K562 (cell line): ENCODE measurements around the gene TRPM4. TPM values are rescaled to one million over a fixed set of nuclear protein-coding genes. Genes with fewer than 3 reads are reported as not detected.

Source experiments
- ATF1 ChIP-seq, 2 experiments: fragments of 450-650 bp in 1 of 2; IDR thresholded peaks; 2 replicates each; pipeline ENCODE4 v1.6.1; 2016; ENCODE audit warnings: missing compliant biosample characterization in 1 of 2, missing genetic modification characterization in 1 of 2
- FOXK2 ChIP-seq, 2 experiments: fragments of 450-650 bp; IDR thresholded peaks in 1 of 2; conservative IDR thresholded peaks in 1 of 2; 2 replicates each; pipeline ENCODE4 v1.6.1; 2016; ENCODE audit warnings: low read depth in 2 of 2, mild to moderate bottlenecking in 1 of 2
- GABPB1 ChIP-seq: sonication (generic); formaldehyde crosslinking; IDR thresholded peaks from 2 replicates; pipeline ENCODE4 v1.8.0; 2022; ENCODE audit warnings: mild to moderate bottlenecking, missing genetic modification reagents
- PHTF2 ChIP-seq: fragments of 250-450 bp; sonication (Bioruptor Pico); IDR thresholded peaks from 2 replicates; pipeline ENCODE4 v1.5.0; 2021; ENCODE audit warnings: mild to moderate bottlenecking
- SNRNP70 ChIP-seq: fragments of 200-400 bp; formaldehyde crosslinking; optimal IDR thresholded peaks from 2 replicates; pipeline ENCODE3; 2017; ENCODE audit warnings: low read depth, low read length
- TEAD2 ChIP-seq: fragments of 450-650 bp; IDR thresholded peaks from 2 replicates; pipeline ENCODE4 v1.6.1; 2016; ENCODE audit warnings: missing genetic modification characterization, control low read depth, missing compliant biosample characterization
- ZNF408 ChIP-seq: fragments of 250-450 bp; sonication (Bioruptor Pico); IDR thresholded peaks from 2 replicates; pipeline ENCODE4 v1.4.0; 2020; ENCODE audit warnings: low read depth, mild to moderate bottlenecking, moderate library complexity
- polyA plus RNA-seq, 8 experiments: library from polyadenylated mRNA; depleted of rRNA in 4 of 8; stranded (reverse) in 5 of 8; unstranded in 3 of 8; fragments of >200 nt; fragmentation: Nextera tagmentation in 2 of 8; fragmentation: Illumina TruSeq in 1 of 8; extraction: Ambion mirVana in 2 of 8; extraction: Trizol in 1 of 8; gene quantifications; 2 replicates each; pipeline versions ENCODE4 v1.2.1 to v1.2.3, GENCODE V29; 2011 to 2014; ENCODE audit warnings: inconsistent platforms in 1 of 8, missing spikeins in 1 of 8
- total RNA-seq, 7 experiments: library from RNA; depleted of rRNA in 6 of 7; stranded (reverse); fragments of >200 nt in 6 of 7; fragmentation: Illumina TruSeq in 2 of 7; extraction: Trizol in 2 of 7; gene quantifications; 2 replicates each; pipeline versions ENCODE4 v1.2.1 to v1.2.3, GENCODE V29; 2011 to 2021; ENCODE audit warnings: low replicate concordance in 1 of 7
- TF ChIP-seq, protein P1 (sequence below), 3 experiments: fragments of 200-800 bp in 1 of 3; sonication (Bioruptor generic) in 1 of 3; sonication (generic) in 1 of 3; formaldehyde crosslinking in 1 of 3; IDR thresholded peaks; 2 replicates each; pipeline versions ENCODE4 v1.6.1 to v1.8.0; 2016 to 2022; ENCODE audit warnings: mild to moderate bottlenecking in 2 of 3, missing compliant biosample characterization in 2 of 3, missing genetic modification characterization in 2 of 3, missing genetic modification reagents in 1 of 3
- TF ChIP-seq, protein P2 (sequence below): fragments of 450-650 bp; IDR thresholded peaks from 2 replicates; pipeline ENCODE4 v1.6.1; 2016; ENCODE audit warnings: borderline replicate concordance
- TF ChIP-seq, protein P3 (sequence below): fragments of 200-600 bp; sonication (generic); IDR thresholded peaks from one replicate; pipeline ENCODE4 v1.6.1; 2012; ENCODE audit warnings: mild to moderate bottlenecking, low read depth, low read length, inconsistent platforms

The TRPM4 gene
- total and polyA plus RNA-seq, 9 of the 15 experiments (the other 6 are each of a cell fraction or from before 2014, with no cell fraction given), result 6.5 to 45.4 (median 15.2) TPM

DNA sequence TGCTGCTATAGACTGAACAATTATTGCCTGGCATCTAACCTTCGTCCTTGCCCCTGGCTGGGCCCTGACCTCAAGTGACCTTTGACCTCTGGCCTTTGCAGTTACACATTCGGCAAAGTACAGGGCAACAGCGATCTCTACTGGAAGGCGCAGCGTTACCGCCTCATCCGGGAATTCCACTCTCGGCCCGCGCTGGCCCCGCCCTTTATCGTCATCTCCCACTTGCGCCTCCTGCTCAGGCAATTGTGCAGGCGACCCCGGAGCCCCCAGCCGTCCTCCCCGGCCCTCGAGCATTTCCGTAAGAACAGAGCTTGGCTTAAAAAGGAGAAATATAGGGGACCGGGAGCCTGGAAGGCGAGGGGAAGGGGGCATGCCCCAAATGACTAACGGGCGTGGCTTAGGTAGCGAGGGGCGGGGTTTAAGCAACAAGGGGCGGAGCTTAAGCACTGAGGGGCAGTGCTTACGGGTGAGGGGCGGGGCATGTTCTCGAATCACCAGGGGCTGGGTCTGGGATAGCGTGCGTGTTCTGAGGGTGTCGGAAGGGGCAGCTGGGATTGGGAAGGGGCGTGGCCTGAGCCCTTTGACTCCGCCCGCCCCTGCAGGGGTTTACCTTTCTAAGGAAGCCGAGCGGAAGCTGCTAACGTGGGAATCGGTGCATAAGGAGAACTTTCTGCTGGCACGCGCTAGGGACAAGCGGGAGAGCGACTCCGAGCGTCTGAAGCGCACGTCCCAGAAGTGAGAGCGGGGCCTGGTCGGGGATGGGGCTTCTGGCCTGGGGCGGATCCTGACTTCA, 52.7 kb downstream of the TRPM4 start (continued):
- TF ChIP-seq, protein P1, sequence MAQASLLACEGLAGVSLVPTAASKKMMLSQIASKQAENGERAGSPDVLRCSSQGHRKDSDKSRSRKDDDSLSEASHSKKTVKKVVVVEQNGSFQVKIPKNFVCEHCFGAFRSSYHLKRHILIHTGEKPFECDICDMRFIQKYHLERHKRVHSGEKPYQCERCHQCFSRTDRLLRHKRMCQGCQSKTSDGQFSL (CRISPR knock-in tag; IDR thresholded peaks at IDR 0.05), result no peak
- TF ChIP-seq, protein P1 (tag; IDR thresholded peaks at IDR 0.05), result no peak
- TF ChIP-seq, protein P2, sequence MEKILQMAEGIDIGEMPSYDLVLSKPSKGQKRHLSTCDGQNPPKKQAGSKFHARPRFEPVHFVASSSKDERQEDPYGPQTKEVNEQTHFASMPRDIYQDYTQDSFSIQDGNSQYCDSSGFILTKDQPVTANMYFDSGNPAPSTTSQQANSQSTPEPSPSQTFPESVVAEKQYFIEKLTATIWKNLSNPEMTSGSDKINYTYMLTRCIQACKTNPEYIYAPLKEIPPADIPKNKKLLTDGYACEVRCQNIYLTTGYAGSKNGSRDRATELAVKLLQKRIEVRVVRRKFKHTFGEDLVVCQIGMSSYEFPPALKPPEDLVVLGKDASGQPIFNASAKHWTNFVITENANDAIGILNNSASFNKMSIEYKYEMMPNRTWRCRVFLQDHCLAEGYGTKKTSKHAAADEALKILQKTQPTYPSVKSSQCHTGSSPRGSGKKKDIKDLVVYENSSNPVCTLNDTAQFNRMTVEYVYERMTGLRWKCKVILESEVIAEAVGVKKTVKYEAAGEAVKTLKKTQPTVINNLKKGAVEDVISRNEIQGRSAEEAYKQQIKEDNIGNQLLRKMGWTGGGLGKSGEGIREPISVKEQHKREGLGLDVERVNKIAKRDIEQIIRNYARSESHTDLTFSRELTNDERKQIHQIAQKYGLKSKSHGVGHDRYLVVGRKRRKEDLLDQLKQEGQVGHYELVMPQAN, result no peak
- TF ChIP-seq PHTF2 (CRISPR knock-in tag) (no peak), GABPB1 (no peak), SNRNP70 (no peak), ZNF408 (CRISPR knock-in tag) (no peak), TEAD2 (tag) (no peak), ATF1 (CRISPR knock-in tag; IDR thresholded peaks at IDR 0.05) (no peak), ATF1 (tag; IDR thresholded peaks at IDR 0.05) (peak; percentile 74), FOXK2 (conservative IDR thresholded peaks at IDR 0.05 in 1 of 2, IDR thresholded peaks at IDR 0.05 in 1 of 2; ENCODE audit: low read depth in 2 of 2) (peak; percentile 89 to 92)
- TF ChIP-seq, protein P3, sequence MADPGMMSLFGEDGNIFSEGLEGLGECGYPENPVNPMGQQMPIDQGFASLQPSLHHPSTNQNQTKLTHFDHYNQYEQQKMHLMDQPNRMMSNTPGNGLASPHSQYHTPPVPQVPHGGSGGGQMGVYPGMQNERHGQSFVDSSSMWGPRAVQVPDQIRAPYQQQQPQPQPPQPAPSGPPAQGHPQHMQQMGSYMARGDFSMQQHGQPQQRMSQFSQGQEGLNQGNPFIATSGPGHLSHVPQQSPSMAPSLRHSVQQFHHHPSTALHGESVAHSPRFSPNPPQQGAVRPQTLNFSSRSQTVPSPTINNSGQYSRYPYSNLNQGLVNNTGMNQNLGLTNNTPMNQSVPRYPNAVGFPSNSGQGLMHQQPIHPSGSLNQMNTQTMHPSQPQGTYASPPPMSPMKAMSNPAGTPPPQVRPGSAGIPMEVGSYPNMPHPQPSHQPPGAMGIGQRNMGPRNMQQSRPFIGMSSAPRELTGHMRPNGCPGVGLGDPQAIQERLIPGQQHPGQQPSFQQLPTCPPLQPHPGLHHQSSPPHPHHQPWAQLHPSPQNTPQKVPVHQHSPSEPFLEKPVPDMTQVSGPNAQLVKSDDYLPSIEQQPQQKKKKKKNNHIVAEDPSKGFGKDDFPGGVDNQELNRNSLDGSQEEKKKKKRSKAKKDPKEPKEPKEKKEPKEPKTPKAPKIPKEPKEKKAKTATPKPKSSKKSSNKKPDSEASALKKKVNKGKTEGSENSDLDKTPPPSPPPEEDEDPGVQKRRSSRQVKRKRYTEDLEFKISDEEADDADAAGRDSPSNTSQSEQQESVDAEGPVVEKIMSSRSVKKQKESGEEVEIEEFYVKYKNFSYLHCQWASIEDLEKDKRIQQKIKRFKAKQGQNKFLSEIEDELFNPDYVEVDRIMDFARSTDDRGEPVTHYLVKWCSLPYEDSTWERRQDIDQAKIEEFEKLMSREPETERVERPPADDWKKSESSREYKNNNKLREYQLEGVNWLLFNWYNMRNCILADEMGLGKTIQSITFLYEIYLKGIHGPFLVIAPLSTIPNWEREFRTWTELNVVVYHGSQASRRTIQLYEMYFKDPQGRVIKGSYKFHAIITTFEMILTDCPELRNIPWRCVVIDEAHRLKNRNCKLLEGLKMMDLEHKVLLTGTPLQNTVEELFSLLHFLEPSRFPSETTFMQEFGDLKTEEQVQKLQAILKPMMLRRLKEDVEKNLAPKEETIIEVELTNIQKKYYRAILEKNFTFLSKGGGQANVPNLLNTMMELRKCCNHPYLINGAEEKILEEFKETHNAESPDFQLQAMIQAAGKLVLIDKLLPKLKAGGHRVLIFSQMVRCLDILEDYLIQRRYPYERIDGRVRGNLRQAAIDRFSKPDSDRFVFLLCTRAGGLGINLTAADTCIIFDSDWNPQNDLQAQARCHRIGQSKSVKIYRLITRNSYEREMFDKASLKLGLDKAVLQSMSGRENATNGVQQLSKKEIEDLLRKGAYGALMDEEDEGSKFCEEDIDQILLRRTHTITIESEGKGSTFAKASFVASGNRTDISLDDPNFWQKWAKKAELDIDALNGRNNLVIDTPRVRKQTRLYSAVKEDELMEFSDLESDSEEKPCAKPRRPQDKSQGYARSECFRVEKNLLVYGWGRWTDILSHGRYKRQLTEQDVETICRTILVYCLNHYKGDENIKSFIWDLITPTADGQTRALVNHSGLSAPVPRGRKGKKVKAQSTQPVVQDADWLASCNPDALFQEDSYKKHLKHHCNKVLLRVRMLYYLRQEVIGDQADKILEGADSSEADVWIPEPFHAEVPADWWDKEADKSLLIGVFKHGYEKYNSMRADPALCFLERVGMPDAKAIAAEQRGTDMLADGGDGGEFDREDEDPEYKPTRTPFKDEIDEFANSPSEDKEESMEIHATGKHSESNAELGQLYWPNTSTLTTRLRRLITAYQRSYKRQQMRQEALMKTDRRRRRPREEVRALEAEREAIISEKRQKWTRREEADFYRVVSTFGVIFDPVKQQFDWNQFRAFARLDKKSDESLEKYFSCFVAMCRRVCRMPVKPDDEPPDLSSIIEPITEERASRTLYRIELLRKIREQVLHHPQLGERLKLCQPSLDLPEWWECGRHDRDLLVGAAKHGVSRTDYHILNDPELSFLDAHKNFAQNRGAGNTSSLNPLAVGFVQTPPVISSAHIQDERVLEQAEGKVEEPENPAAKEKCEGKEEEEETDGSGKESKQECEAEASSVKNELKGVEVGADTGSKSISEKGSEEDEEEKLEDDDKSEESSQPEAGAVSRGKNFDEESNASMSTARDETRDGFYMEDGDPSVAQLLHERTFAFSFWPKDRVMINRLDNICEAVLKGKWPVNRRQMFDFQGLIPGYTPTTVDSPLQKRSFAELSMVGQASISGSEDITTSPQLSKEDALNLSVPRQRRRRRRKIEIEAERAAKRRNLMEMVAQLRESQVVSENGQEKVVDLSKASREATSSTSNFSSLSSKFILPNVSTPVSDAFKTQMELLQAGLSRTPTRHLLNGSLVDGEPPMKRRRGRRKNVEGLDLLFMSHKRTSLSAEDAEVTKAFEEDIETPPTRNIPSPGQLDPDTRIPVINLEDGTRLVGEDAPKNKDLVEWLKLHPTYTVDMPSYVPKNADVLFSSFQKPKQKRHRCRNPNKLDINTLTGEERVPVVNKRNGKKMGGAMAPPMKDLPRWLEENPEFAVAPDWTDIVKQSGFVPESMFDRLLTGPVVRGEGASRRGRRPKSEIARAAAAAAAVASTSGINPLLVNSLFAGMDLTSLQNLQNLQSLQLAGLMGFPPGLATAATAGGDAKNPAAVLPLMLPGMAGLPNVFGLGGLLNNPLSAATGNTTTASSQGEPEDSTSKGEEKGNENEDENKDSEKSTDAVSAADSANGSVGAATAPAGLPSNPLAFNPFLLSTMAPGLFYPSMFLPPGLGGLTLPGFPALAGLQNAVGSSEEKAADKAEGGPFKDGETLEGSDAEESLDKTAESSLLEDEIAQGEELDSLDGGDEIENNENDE, result no peak
